Anterior cingulate cortex (tissue), 58 donors: ENCODE results near the gene DUSP8.
A peak's percentile ranks its signal among the peaks of the same experiment; 100 is the strongest.
"Not testable (repeated sequence)": the region's sequence is repeated elsewhere in the genome, so short reads cannot be mapped to it uniquely, and the experiment has no call there.

Experiments
- DNase-seq, 58 donors: peaks; one replicate each; lab custom pipeline; 2025; lab: John Stamatoyannopoulos, UW

The DUSP8 gene

GRCh38 chr11:1519028-1520010, 52.8 kb downstream of the DUSP8 start:
- DNase-seq = no peak

GRCh38 chr11:1518301-1518700, 53.8 kb downstream of the DUSP8 start:
- no peak for DNase-seq

GRCh38 chr11:1517117-1518005, 54.7 kb downstream of the DUSP8 start:
- DNase-seq = no peak

GRCh38 chr11:1516273-1517067, 55.6 kb downstream of the DUSP8 start:
- DNase-seq = no peak

- peak in 55 of 58 donors; percentile 34 to 88 (median 66) for DNase-seq
Measured at GRCh38 chr11:1515082-1516060, 56.7 kb downstream of the DUSP8 start.

GRCh38 chr11:1514336-1515061, 57.6 kb downstream of the DUSP8 start:
- peak in 29 of 58 donors; percentile 9 to 72 (median 38) for DNase-seq

GRCh38 chr11:1513326-1514296, 58.5 kb downstream of the DUSP8 start:
- no peak for DNase-seq

GRCh38 chr11:1512531-1513258, 59.4 kb downstream of the DUSP8 start:
- not testable (repeated sequence) for DNase-seq

GRCh38 chr11:1511937-1512496, 60.1 kb downstream of the DUSP8 start:
- DNase-seq = no peak

GRCh38 chr11:1510928-1511327, 61.1 kb downstream of the DUSP8 start:
- peak in 1 of 58 donors; percentile 26 for DNase-seq

GRCh38 chr11:1510351-1510750, 61.7 kb downstream of the DUSP8 start:
- DNase-seq = not testable (repeated sequence)

- DNase-seq = no peak
Measured at GRCh38 chr11:1509626-1510255, 62.3 kb downstream of the DUSP8 start.

GRCh38 chr11:1508986-1509385, 63.1 kb downstream of the DUSP8 start:
- DNase-seq = no peak

GRCh38 chr11:1508491-1508891, 63.6 kb downstream of the DUSP8 start:
- no peak for DNase-seq

GRCh38 chr11:1507381-1508140, 64.5 kb downstream of the DUSP8 start:
- peak in 12 of 58 donors; percentile 14 to 63 (median 32) for DNase-seq
